Measurements from ENCODE around the gene NR2E3.

DNA sequence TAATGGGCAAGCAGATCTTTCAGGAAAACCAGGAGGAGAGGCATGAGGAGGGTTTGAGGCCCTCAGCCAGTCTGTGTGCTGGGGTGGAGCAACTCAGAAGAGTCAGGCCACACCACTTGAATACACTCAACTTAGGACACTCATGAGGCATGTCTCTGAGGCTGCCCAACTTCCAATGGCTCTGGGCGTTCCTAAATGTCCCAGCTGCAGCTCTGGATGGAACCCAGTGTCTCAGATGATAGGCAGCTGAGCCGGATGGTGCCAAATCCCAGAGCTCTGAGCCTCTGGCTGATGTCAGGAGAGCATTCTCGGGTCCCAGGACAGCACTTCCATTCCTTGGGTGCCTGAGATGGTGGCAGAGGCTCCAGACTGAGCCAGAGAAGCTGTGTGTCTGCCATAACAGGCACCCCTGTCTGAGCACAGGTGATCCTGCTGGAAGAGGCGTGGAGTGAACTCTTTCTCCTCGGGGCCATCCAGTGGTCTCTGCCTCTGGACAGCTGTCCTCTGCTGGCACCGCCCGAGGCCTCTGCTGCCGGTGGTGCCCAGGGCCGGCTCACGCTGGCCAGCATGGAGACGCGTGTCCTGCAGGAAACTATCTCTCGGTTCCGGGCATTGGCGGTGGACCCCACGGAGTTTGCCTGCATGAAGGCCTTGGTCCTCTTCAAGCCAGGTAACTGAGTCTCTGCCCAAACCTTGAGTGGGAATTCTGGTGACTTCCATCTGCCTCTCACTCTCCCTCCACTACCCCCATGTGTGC is 2.8 kb downstream of the NR2E3 start:
- TF ChIP-seq BHLHE40 (IDR thresholded peaks at IDR 0.05; ENCODE audit: borderline replicate concordance) = no peak
- TF ChIP-seq FOXA1 (IDR thresholded peaks at IDR 0.05) = no peak
- TF ChIP-seq L3MBTL2 (conservative IDR thresholded peaks at IDR 0.05) = no peak
- TF ChIP-seq SP1 (IDR thresholded peaks at IDR 0.05) = no peak
- no peak for TF ChIP-seq FOXM1 (IDR thresholded peaks at IDR 0.05; ENCODE audit: borderline replicate concordance)
- TF ChIP-seq, protein P1, sequence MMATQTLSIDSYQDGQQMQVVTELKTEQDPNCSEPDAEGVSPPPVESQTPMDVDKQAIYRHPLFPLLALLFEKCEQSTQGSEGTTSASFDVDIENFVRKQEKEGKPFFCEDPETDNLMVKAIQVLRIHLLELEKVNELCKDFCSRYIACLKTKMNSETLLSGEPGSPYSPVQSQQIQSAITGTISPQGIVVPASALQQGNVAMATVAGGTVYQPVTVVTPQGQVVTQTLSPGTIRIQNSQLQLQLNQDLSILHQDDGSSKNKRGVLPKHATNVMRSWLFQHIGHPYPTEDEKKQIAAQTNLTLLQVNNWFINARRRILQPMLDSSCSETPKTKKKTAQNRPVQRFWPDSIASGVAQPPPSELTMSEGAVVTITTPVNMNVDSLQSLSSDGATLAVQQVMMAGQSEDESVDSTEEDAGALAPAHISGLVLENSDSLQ (IDR thresholded peaks at IDR 0.05) = no peak
- no peak for TF ChIP-seq ELF4 (IDR thresholded peaks at IDR 0.05)
- no peak for TF ChIP-seq FOXK2 (IDR thresholded peaks at IDR 0.05)
- no peak for TF ChIP-seq ZNF384 (IDR thresholded peaks at IDR 0.05)
- TF ChIP-seq NFRKB (IDR thresholded peaks at IDR 0.05) = no peak
- TF ChIP-seq SUZ12 (IDR thresholded peaks at IDR 0.05) = no peak
- no peak for TF ChIP-seq LEF1 (IDR thresholded peaks at IDR 0.05; ENCODE audit: borderline replicate concordance)
- no peak for TF ChIP-seq CTBP1 (IDR thresholded peaks at IDR 0.05; ENCODE audit: borderline replicate concordance)
- TF ChIP-seq TARDBP (IDR thresholded peaks at IDR 0.05) = no peak
